GM10248 (cell line): ENCODE measurements around the gene NLRP1.

Experiments used
- CTCF ChIA-PET: fragments of 300-600 bp; sonication (Branson Sonifier 250); formaldehyde crosslinking; extraction: SDS; loops from one replicate; lab custom pipeline; 2021; ENCODE audit warnings: antibody characterized with exemption; lab: Yijun Ruan, JAX
- POLR2A ChIA-PET: fragments of 350-650 bp; sonication (Branson Sonifier 250); formaldehyde crosslinking; extraction: SDS; loops from one replicate; lab custom pipeline; 2020; ENCODE audit warnings: antibody characterized with exemption; lab: Yijun Ruan, JAX
- DNase-seq: peaks from one replicate; pipeline ENCODE4 v3.0.0; 2012; ENCODE audit errors: extremely low spot score
- CTCF ChIP-seq: IDR thresholded peaks from 2 replicates; pipeline ENCODE4 v1.5.1; 2012; ENCODE audit warnings: mild to moderate bottlenecking, low read depth; ENCODE audit errors: extremely low read depth, missing control alignments, control extremely low read depth

Gene NLRP1

GRCh38 chr17:5516060-5516792, 68.1 kb downstream of the NLRP1 start:
- CTCF ChIA-PET = interaction anchor here (1.3 kb wide), 1 partner anchor 11 kb away, joined by 3 read pairs; no protein-coding TSS in a partner anchor
- no peak for DNase-seq
- no peak for TF ChIP-seq CTCF
- POLR2A ChIA-PET = no interaction called here

- ChIA-PET POLR2A (no interaction called here), CTCF (interaction anchor here (1.0 to 1.5 kb wide), 2 partner anchors 8 to 9 kb away, joined by 3 to 4 read pairs; no protein-coding TSS in a partner anchor)
- DNase-seq = no peak
- TF ChIP-seq CTCF = no peak
Measured at GRCh38 chr17:5514976-5515375, 69.3 kb downstream of the NLRP1 start.

GRCh38 chr17:5513628-5514027, 70.7 kb downstream of the NLRP1 start:
- no peak for DNase-seq
- ChIA-PET CTCF (no interaction called here), POLR2A (no interaction called here)
- no peak for TF ChIP-seq CTCF

- ChIA-PET CTCF (interaction anchor here (0.9 to 1.0 kb wide), 2 partner anchors 15 to 22 kb away, joined by 3 read pairs; no protein-coding TSS in a partner anchor), POLR2A (no interaction called here)
- DNase-seq = no peak
- TF ChIP-seq CTCF = no peak
Measured at GRCh38 chr17:5511401-5512225, 72.7 kb downstream of the NLRP1 start.

- POLR2A ChIA-PET = no interaction called here
- TF ChIP-seq CTCF = no peak
- CTCF ChIA-PET = interaction anchor here (0.9 to 1.0 kb wide), 2 partner anchors 16 to 22 kb away, joined by 3 read pairs; no protein-coding TSS in a partner anchor
- no peak for DNase-seq
Measured at GRCh38 chr17:5510771-5511170, 73.5 kb downstream of the NLRP1 start.

GRCh38 chr17:5509482-5509881, 74.8 kb downstream of the NLRP1 start:
- no peak for TF ChIP-seq CTCF
- ChIA-PET CTCF (no interaction called here), POLR2A (no interaction called here)
- DNase-seq = no peak
